Psoas muscle (tissue), 8 donors: ENCODE measurements around the gene TSSK6. TPM values are rescaled to one million over a fixed set of nuclear protein-coding genes. Genes with fewer than 3 reads are reported as not detected.

Experiments used
- ATAC-seq, 4 donors: fragments of 200-7000 bp; cut with Tn5 transposase; one replicate each; pipeline ENCODE4 v1.9.1; 2020; ENCODE audit warnings: moderate library complexity in 3 of 4, mild to moderate bottlenecking in 2 of 4
- DNase-seq, 2 donors: peaks; one replicate each; pipeline ENCODE4 v3.0.0-alpha.2; 2020
- H3K27ac ChIP-seq: fragments of 200-600 bp; one replicate; pipeline ENCODE4 v1.8.0; 2022
- H3K27me3 ChIP-seq, 3 donors: fragments of 200-600 bp in 1 of 3; one replicate each; pipeline versions ENCODE4 v1.6.1 to v1.8.0; 2013 to 2022; ENCODE audit warnings: low read length in 2 of 3, mild to moderate bottlenecking in 2 of 3, moderate library complexity in 1 of 3; ENCODE audit not compliant: insufficient read depth in 3 of 3
- H3K36me3 ChIP-seq, 2 donors: fragments of 200-600 bp in 1 of 2; one replicate each; pipeline versions ENCODE4 v1.6.1 to v1.8.0; 2013 to 2022; ENCODE audit warnings: low read depth in 1 of 2, mild to moderate bottlenecking in 1 of 2, moderate library complexity in 1 of 2; ENCODE audit not compliant: insufficient read depth in 1 of 2
- H3K4me1 ChIP-seq: fragments of 200-600 bp; one replicate; pipeline ENCODE4 v1.8.0; 2022
- H3K4me3 ChIP-seq: fragments of 200-600 bp; one replicate; pipeline ENCODE4 v1.8.0; 2022; ENCODE audit warnings: mild to moderate bottlenecking
- H3K9me3 ChIP-seq: fragments of 200-600 bp; one replicate; pipeline ENCODE4 v1.8.0; 2022
- CTCF ChIP-seq: fragments of 200-600 bp; IDR thresholded peaks from one replicate; pipeline ENCODE4 v1.8.0; 2022; ENCODE audit warnings: antibody characterized with exemption
- WGBS, 3 donors: extraction: QIAGEN DNeasy Blood & Tissue Kit; methylation state at CpG; one replicate each; pipeline versions ENCODE4 v1.1.6 to v1.1.7; 2013; 5-methylcytosine and 5-hydroxymethylcytosine counted together
- intact Hi-C, 2 donors: fragments of 100-400 bp; cut with DNase I; formaldehyde crosslinking; loops; one replicate each; pipeline versions ENCODE4 v1.11.0 to v1.14.2; 2022
- polyA plus RNA-seq, 3 donors: library from polyadenylated mRNA; stranded (reverse); fragments of 200-250 nt; gene quantifications; one replicate each; pipeline ENCODE4 v1.2.3, GENCODE V29; 2013
- total RNA-seq, 4 donors: library from RNA; stranded (reverse); fragmentation: NEBNext Ultra II Directional in 2 of 4; extraction: Animal tissue kit (Norgen Biotek cat#: 25700) in 2 of 4; gene quantifications; one replicate each; pipeline versions ENCODE4 v1.2.1 to v1.2.4, GENCODE V29; 2021 to 2023
- donor health status: healthy with polysubstance abuse.
- donor health status: DM: no; HTN: no; CAD: no; lungs with moderate emphysema.
- donor health status: Bipolar disorder and iron deficiency.
- donor health status: healthy.
- donor health status: DM: yes; HTN: yes; CAD: no.
- donor health status: DM: no; HTN: no; CAD: no.
- donor health status: DM: no; HTN: no; CAD: no.
- donor health status: DM: yes; HTN: yes; CAD: no.

The TSSK6 gene
- total and polyA plus RNA-seq, 7 donors = 0.37 to 3.2 (median 0.99) TPM; not detected in 1

GRCh38 chr19:19543640-19544039, 28.3 kb upstream of the TSSK6 start:
- intact Hi-C loops = no loop called here
- no peak for DNase-seq
- WGBS, 3 donors = 85 to 87% (median 85%) methylated on average over 18 to 19 of the region's 19 CpGs
- H3K4me3 ChIP-seq = no peak overlapping the region
- peaks cover 0 to 74% (median 32%) of the 10 kb centered on the region in 3 donors for H3K27me3 ChIP-seq
- peaks cover 5% of the 10 kb centered on the region for H3K4me1 ChIP-seq
- H3K36me3 ChIP-seq = no peaks in the 10 kb centered on the region
- H3K9me3 ChIP-seq = no peaks in the 10 kb centered on the region
- ATAC-seq = no peak
- no peak overlapping the region for H3K27ac ChIP-seq
- TF ChIP-seq CTCF = no peak

GRCh38 chr19:19543101-19543500, 27.8 kb upstream of the TSSK6 start:
- Histone ChIP-seq H3K27ac (no peak overlapping the region), H3K4me1 (peaks cover 11% of the 10 kb centered on the region), H3K9me3 (no peaks in the 10 kb centered on the region), H3K4me3 (no peak overlapping the region), H3K36me3 (no peaks in the 10 kb centered on the region), H3K27me3 (peaks cover 0 to 74% (median 35%) of the 10 kb centered on the region in 3 donors)
- no peak for ATAC-seq
- intact Hi-C loops = no loop called here
- no peak for TF ChIP-seq CTCF
- DNase-seq = no peak
- 92 to 97% (median 95%) methylated on average over 12 to 13 of the region's 13 CpGs for WGBS, 3 donors

- H3K27ac ChIP-seq = no peak overlapping the region
- H3K27me3 ChIP-seq = peaks cover 0 to 78% (median 40%) of the 10 kb centered on the region in 3 donors
- ATAC-seq (no peak), DNase-seq (no peak)
- WGBS, 3 donors = 84 to 90% (median 85%) methylated on average over 12 of the region's 12 CpGs
- no peak overlapping the region for H3K4me3 ChIP-seq
- H3K4me1 ChIP-seq = peaks cover 12% of the 10 kb centered on the region
- intact Hi-C loops = no loop called here
- H3K36me3 ChIP-seq = no peaks in the 10 kb centered on the region
- H3K9me3 ChIP-seq = no peaks in the 10 kb centered on the region
- TF ChIP-seq CTCF = no peak
Measured at GRCh38 chr19:19542507-19542906, 27.2 kb upstream of the TSSK6 start.

GRCh38 chr19:19541616-19542015, 26.3 kb upstream of the TSSK6 start:
- peaks cover 0 to 76% (median 44%) of the 10 kb centered on the region in 3 donors for H3K27me3 ChIP-seq
- intact Hi-C loops = no loop called here

More at GRCh38 chr19:19541616-19542015, 26.3 kb upstream of the TSSK6 start:
- H3K9me3 ChIP-seq = no peaks in the 10 kb centered on the region
- WGBS, 3 donors = 62 to 78% (median 68%) methylated on average over 16 of the region's 16 CpGs
- DNase-seq = no peak
- TF ChIP-seq CTCF = no peak
- H3K27ac ChIP-seq = no peak overlapping the region
- ATAC-seq = no peak
- peaks cover 12% of the 10 kb centered on the region for H3K4me1 ChIP-seq
- H3K36me3 ChIP-seq = no peaks in the 10 kb centered on the region
- H3K4me3 ChIP-seq = no peak overlapping the region
